Brain pericyte (primary cell): Measurements from ENCODE around the gene DNAH3.
"Not testable (repeated sequence)": the region's sequence is repeated elsewhere in the genome, so short reads cannot be mapped to it uniquely, and the experiment has no call there.

Experiments
- DNase-seq: peaks from one replicate; pipeline ENCODE4 v3.0.0-alpha.2; 2012; ENCODE audit warnings: low read depth, low spot score

Gene DNAH3

DNA sequence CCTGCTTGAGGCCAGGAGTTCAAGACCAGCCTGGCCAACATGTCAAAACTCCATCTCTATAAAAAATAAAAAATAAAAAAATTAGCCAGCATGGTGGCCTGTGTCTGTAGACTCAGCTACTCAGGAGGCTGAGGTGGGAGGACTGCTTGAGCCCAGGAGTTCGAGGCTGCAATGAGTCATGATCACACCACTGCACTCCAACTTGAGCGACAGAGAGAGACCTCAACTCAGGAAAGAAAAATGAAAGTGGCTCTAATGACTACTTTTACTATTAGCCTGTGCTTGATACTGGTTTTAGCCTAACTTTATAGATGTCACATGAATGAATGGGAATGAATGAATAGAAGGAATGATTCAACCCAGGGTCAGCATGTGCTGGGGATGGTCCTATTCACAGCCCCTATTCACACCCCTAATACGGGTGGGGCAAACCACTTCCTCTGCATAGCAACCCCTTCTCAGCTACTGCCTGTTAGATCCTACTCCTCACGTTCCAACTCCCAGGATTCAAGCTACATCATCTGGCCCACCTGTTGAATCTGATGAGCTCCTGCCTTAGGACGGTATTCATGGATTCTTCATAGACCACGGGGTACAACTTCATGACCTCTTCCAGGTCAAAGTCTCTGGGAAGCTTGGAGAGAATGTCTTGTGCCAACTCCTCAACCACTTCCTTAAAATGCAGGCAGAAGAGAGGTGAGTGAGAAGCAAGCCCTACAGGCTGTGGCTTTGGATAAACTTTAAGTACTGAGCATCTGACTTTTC, 209.6 kb downstream of the DNAH3 start:
- no peak for DNase-seq

DNA sequence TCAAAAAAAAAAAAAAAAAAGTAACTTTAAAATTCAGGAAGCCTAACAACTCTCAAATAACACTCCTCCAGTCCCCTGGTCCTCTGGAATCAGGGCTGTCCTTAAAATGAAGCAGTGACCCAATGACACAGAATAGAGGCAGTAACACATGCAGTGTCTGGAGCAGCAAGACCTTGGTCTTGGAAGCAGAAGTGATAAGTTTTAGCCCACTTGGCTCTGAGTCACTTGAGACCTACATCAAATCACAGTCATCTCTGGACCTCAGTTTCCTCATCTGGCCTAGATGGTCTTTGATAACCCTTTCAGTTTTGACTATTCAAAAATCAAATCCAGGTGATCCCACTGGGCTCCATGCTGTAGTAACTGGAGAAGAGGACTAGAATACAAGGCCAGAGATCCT, 211.0 kb downstream of the DNAH3 start:
- no peak for DNase-seq

DNA sequence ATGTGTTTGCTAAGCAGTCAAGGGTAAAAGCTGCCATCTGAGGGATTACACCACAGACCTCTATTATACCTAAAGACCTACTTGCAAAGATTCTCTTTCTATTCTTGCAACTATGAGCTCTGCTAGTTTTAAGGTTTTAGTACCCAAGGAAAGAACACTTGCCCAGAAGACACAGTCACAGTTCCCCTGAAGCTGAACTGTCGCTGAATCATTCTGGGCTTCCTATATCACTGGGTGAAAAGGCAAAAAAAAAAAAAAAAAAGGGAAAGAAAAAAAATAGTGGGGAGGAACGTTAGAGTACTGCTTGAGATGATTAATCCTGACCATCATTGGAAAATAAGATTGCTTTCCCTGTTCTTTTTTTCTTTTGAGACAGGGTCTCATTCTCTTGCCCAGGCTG, 212.2 kb downstream of the DNAH3 start:
- DNase-seq, result no peak

GRCh38 chr16:20937736-20938135, 212.9 kb downstream of the DNAH3 start:
- no peak for DNase-seq

GRCh38 chr16:20933589-20933988, 217.1 kb downstream of the DNAH3 start:
- no peak for DNase-seq

DNA sequence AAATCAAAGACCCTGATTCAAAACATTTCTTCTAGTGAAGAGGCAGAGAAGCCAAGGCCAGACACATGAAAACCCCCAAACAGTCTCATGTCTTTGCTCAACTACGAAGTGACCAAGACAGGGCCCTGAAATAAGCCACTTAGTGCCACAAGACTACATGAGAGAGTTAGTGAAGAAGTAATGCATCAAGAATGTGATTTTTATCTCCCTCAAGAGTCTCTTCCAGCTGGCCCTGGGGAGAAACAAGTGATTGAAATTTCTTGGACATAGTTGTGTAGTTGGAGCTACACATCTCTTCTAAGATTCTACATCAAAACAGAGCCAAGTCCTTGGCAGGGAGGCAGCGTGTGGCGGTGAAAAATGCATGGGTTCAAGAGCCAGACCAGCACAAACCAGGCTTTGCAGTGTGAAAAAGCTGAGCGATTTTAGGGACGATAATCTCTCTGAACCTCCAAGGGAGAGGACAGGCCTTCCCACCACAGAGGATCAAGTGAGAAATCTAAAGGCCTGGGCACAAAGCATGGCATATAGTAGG, 219.5 kb downstream of the DNAH3 start:
- no peak for DNase-seq

DNA sequence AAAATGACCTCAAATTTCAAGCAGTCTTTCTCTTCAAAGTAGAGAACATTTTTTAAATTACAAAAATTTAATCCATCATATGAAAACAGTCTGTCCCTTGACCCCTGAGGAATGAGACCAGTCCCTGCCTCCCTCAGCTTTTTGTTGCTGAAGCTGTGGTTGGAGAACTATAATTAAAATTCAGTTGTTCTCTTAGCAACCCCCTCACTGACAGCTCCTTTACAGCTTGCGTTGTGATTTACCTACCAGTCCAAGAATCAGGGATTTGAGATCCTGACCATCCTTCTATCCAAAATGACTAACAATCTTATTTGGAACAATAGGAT, 220.3 kb downstream of the DNAH3 start:
- DNase-seq, result no peak

DNA sequence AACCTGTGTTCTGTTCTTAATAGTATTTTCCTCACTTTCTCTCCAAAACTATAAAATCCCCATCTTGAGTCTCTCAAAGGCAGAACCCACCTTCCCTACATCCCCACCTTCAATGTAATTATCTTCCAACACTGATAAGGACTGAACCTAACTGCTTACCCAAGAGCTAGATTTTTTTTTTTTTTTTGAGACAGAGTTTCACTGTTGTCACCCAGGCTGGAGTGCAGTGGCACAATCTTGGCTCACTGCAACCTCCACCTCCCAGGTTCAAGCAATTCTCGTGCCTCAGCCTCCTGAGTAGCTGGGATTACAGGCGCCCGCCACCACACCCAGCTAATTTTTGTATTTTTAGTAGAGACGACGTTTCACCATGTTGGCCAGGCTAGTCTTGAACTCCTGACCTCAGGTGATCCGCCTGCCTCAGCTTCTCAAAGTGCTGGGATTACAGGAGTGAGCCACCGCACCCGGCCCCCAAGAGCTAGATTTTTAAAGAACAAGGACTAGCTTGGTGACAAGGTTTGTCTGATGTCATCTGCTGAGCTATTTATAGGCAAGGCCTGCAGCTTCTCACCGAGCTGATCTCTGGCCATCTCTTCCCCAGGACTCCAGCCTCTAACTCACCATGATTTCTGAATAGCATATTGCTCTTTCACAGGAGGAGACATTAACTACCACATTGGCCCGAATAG, 220.8 kb downstream of the DNAH3 start:
- DNase-seq, result not testable (repeated sequence)

DNA sequence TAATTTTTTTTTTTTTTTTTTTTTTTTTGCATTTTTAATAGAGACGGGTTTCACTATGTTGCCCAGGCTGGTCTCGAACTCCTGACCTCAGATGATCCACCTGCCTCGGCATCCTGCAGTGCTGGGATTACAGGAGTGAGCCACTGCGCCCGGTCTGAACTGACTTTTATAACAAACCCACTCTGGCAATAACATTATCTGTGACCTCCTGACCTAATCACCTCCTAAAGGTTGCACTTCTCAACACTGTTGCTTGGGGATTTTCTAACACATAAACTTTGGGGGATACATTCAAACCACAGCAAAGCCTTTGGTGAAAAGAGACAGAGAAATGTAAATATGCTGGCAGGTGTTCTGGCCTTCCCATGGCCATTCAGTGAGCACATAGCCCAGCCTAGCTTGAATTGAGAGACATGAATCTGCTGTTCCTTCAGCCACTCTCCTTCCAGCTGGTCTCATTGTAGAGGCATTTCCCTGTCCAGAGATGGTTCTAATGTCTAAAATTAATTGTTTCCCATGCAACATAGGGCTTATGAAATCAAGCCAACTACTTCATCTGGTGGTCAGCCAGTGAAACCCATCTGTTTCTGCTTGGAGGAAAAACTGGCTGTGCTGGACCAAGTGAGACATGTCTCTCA, 221.8 kb downstream of the DNAH3 start:
- DNase-seq, result no peak

DNA sequence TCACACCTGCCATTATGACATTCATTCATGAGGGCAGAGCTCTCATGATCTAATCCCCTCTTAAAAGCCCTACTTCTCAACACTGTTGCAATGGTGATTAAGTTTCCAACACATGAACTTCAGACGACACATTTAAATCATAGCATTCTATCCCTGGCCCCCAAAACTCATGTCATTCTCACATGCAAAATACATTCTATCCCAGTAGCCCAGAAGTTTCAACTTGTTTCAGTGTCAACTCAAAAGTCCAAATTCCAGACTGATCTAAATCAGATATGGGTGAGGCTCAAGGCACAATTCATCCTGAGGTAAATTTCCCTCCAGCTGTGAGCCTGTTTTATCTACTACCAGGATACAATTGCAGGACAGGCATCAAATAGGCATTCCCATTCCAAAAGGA, 224.9 kb downstream of the DNAH3 start:
- no peak for DNase-seq

DNA sequence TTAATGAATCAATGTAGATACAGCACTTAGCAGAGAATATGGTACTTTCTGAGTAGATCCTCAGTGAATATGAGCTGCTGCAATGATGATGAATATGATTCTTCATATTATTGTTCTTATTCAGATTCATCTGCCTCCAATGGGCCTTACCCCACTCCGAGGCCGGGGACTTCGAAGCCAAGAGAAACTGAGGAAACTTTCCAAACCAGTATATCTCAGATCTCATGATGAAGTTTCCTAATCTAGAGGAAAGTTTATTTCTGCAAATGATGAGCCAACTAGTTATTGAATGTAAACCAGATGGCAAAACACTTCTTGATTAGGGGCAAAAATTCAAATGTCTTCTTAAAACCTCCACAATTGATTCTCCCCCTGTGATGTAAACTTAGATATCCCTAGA, 226.8 kb downstream of the DNAH3 start:
- no peak for DNase-seq

DNA sequence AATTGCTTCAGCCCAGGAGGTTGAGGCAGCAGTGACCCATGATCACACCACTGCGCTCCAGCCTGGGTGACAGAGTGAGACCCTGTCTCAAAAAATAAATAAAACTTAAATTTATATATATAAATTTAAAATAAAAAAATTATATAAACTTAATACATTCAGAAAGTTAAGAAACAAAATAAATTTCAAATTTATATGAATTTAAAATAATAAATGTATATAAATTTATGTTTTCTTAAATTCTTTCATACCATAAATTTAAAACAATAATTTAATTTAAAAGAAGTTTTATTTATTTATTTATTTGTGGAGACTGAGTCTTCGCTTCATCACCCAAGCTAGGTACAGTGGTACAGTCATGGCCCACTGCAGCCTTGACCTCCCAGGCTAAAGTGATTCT, 229.8 kb downstream of the DNAH3 start:
- DNase-seq, result no peak

DNA sequence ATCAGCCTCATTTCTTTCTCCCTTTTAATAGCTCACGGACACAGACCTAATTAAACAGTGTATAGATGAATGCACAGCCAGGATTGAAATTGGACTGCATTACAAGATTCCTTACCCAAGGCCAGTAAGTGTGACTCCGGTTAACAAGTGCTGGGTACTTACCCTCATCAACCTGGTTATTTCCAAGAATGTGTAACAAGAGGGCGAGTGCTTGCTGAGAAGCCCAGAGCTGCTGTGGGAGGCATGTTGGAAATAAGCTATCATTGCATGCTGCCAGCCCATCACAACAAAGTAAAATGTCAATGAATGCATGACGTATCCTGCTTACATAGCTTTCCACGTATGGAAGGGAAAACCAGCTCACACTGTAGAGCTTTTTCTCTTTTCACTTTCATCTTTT, 230.6 kb downstream of the DNAH3 start:
- DNase-seq, result no peak

DNA sequence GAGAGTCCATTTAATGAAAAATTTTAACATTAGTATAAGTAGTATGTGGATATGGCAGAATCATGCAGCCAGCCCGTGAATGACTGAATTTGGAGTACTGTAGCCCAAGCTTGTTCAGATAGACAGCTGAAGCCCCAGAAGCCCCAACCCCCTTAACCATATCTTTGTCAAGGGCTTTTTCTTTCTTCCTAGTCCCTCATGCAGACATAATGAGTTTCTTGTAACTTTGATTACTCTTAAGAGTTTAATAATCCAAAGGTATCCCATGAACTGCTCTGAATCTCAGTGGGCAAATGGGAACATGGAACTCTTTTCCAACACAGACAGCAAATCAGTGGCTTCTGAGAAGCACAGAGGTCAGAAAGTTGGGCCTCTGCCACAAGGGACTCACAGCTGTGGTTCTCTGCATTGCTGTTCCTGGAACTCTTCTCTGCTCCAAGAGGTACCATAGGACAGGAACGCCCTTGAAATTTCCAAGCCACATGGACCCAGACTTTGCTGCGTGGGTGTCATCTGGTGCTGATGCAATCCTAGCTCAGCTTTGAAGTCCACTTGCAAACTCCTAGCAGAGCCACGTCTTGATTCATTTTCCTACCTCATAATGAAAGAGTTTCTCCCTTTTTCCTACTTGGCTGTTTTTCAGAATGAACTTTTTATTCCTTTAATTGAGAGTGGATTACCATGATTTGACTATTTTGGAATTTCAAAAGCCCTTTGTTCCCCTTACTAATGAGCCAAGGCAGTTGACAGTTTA, 232.0 kb downstream of the DNAH3 start:
- no peak for DNase-seq

GRCh38 chr16:20916942-20917341, 233.7 kb downstream of the DNAH3 start:
- no peak for DNase-seq

- DNase-seq, result no peak
Observed at GRCh38 chr16:20916289-20916688, 234.4 kb downstream of the DNAH3 start.

- no peak for DNase-seq
Observed at GRCh38 chr16:20911361-20911760, 239.3 kb downstream of the DNAH3 start.

DNA sequence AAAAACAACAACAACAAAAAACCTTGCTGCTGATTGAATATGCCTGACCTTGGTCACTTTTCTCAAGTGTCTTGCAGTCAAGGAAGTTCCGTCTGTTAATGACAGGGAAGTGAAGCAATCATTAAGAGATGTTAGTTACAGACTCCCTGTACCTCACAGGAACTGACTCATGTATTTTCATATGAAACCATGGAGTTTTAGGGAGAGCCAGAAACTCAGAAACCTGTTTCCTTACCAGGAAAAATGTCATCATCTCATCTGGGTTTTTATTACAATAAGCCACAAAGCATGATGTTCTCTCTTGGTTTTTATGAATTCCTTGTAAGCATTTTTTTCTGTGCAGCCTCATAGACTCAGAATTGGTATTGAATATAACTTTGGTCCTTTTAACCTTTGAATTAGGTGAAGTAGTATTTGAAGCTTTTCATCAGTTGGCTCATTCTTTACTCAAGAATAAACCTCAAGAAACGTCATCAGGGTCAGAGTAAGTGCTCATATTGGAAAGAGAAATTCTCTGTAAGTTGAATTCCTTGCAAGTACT, 239.8 kb downstream of the DNAH3 start:
- no peak for DNase-seq

GRCh38 chr16:20906341-20907255, 244.0 kb downstream of the DNAH3 start:
- no peak for DNase-seq

- DNase-seq, result no peak
Observed at GRCh38 chr16:20905576-20905975, 245.1 kb downstream of the DNAH3 start.
